Breast epithelium (tissue), 4 donors: ENCODE measurements around the gene ITPRID2. TPM values are rescaled to one million over a fixed set of nuclear protein-coding genes. Genes with fewer than 3 reads are reported as not detected.
"Not testable (repeated sequence)": the region's sequence is repeated elsewhere in the genome, so short reads cannot be mapped to it uniquely, and the experiment has no call there.

Experiments
- DNase-seq, 2 donors: peaks; one replicate each; pipeline ENCODE4 v3.0.0-alpha.2; 2019; ENCODE audit warnings: low spot score in 2 of 2
- H3K27ac ChIP-seq, 2 donors: fragments of 200-600 bp; sonication (generic) in 1 of 2; one replicate each; pipeline ENCODE4 v1.5.1; 2016 to 2019; ENCODE audit warnings: mild to moderate bottlenecking in 1 of 2
- H3K27me3 ChIP-seq, 2 donors: fragments of 200-600 bp; sonication (generic) in 1 of 2; one replicate each; pipeline versions ENCODE4 v1.5.1 to v1.6.0; 2017 to 2019; ENCODE audit warnings: control low read depth in 1 of 2, mild to moderate bottlenecking in 1 of 2
- H3K36me3 ChIP-seq: fragments of 200-600 bp; one replicate; pipeline ENCODE4 v1.5.1; 2019
- H3K4me1 ChIP-seq, 2 donors: fragments of 200-600 bp; sonication (generic); one replicate each; pipeline ENCODE4 v1.5.1; 2016 to 2019; ENCODE audit warnings: control low read depth in 1 of 2
- H3K4me3 ChIP-seq, 3 donors: fragments of 200-600 bp; sonication (generic); 1 replicate in 2 of 3; 2 replicates in 1 of 3; pipeline ENCODE4 v1.5.1; 2016 to 2019; ENCODE audit warnings: mild to moderate bottlenecking in 3 of 3, moderate library complexity in 2 of 3
- H3K9me3 ChIP-seq, 2 donors: fragments of 200-600 bp; sonication (generic) in 1 of 2; one replicate each; pipeline ENCODE4 v1.5.1; 2016 to 2019; ENCODE audit warnings: control low read depth in 1 of 2
- CTCF ChIP-seq, 3 donors: fragments of 450-650 bp; IDR thresholded peaks; one replicate each; pipeline ENCODE4 v1.5.1; 2016 to 2017; ENCODE audit warnings: antibody characterized with exemption in 3 of 3, mild to moderate bottlenecking in 3 of 3, moderate library complexity in 3 of 3
- POLR2A ChIP-seq: fragments of 450-650 bp; IDR thresholded peaks from one replicate; pipeline ENCODE4 v1.6.1; 2016; ENCODE audit warnings: antibody characterized with exemption, mild to moderate bottlenecking, moderate library complexity
- POLR2AphosphoS5 ChIP-seq, 3 donors: sonication (generic); formaldehyde crosslinking; IDR thresholded peaks; one replicate each; pipeline ENCODE4 v1.6.1; 2017; ENCODE audit warnings: antibody characterized with exemption in 3 of 3
- intact Hi-C: fragments of 100-400 bp; cut with DNase I; formaldehyde crosslinking; loops from one replicate; pipeline ENCODE4 v1.15.1; 2023; ENCODE audit warnings: low total_unique reads
- total RNA-seq, 3 donors: library from RNA; depleted of rRNA; stranded (reverse); fragments of >200 nt; gene quantifications; one replicate each; pipeline ENCODE4 v1.1.0, GENCODE V29; 2016

The ITPRID2 gene
- total RNA-seq, 3 donors from 2014 or later: 67.2 to 170 (median 98.9) TPM

- H3K9me3 ChIP-seq: no peaks in the 10 kb centered on the region
- no peak overlapping the region for H3K27ac ChIP-seq
- DNase-seq: no peak
- TF ChIP-seq POLR2A (no peak), CTCF (IDR thresholded peaks at IDR 0.05) (no peak), POLR2AphosphoS5 (IDR thresholded peaks at IDR 0.05) (no peak)
- H3K27me3 ChIP-seq: no peaks in the 10 kb centered on the region
- H3K4me1 ChIP-seq: no peaks in the 10 kb centered on the region
- no peaks in the 10 kb centered on the region for H3K36me3 ChIP-seq
- intact Hi-C loops: loop anchor here (5.0 kb wide), 1 partner anchor 885 kb away; no protein-coding TSS in a partner anchor
- no peak overlapping the region for H3K4me3 ChIP-seq
Measured at GRCh38 chr2:181952404-181953226, 61.1 kb downstream of the ITPRID2 start.

- H3K27ac ChIP-seq: no peak overlapping the region
- intact Hi-C loops: loop anchor here (5.0 kb wide), 1 partner anchor 887 kb away; no protein-coding TSS in a partner anchor
- peak; percentile 24 to 61 for DNase-seq
- peak overlapping the region; percentile 12 to 60 (median 37) for H3K4me3 ChIP-seq
- H3K4me1 ChIP-seq: no peaks in the 10 kb centered on the region
- no peaks in the 10 kb centered on the region for H3K36me3 ChIP-seq
- no peaks in the 10 kb centered on the region for H3K27me3 ChIP-seq
- no peaks in the 10 kb centered on the region for H3K9me3 ChIP-seq
- peak in 2 of 3 donors; percentile 25 to 34 for TF ChIP-seq CTCF (IDR thresholded peaks at IDR 0.05)
- no peak for TF ChIP-seq POLR2A
Measured at GRCh38 chr2:181953881-181954537, 62.5 kb downstream of the ITPRID2 start.

- DNase-seq: no peak
- no peak for TF ChIP-seq POLR2A
- no peak for TF ChIP-seq CTCF (IDR thresholded peaks at IDR 0.05)
- TF ChIP-seq POLR2AphosphoS5 (IDR thresholded peaks at IDR 0.05): no peak
Measured at GRCh38 chr2:181954538-181954883, 63.0 kb downstream of the ITPRID2 start.

GRCh38 chr2:181955010-181955409 lies 63.5 kb downstream of the ITPRID2 start:
- Histone ChIP-seq H3K4me3 (no peak overlapping the region), H3K9me3 (no peaks in the 10 kb centered on the region), H3K36me3 (no peaks in the 10 kb centered on the region), H3K4me1 (no peaks in the 10 kb centered on the region), H3K27ac (no peak overlapping the region), H3K27me3 (no peaks in the 10 kb centered on the region)
- intact Hi-C loops: no loop called here
- no peak for TF ChIP-seq CTCF (IDR thresholded peaks at IDR 0.05)
- TF ChIP-seq POLR2A: no peak
- TF ChIP-seq POLR2AphosphoS5 (IDR thresholded peaks at IDR 0.05): no peak
- no peak for DNase-seq

More at GRCh38 chr2:181954538-181954883, 63.0 kb downstream of the ITPRID2 start:
- no peaks in the 10 kb centered on the region for H3K9me3 ChIP-seq
- H3K4me3 ChIP-seq: peak overlapping the region in 2 of 3 donors; percentile 37 to 60
- no peaks in the 10 kb centered on the region for H3K4me1 ChIP-seq
- H3K36me3 ChIP-seq: no peaks in the 10 kb centered on the region
- no peak overlapping the region for H3K27ac ChIP-seq
- intact Hi-C loops: loop anchor here (5.0 kb wide), 1 partner anchor 887 kb away; no protein-coding TSS in a partner anchor
- no peaks in the 10 kb centered on the region for H3K27me3 ChIP-seq

GRCh38 chr2:181955866-181956265 lies 64.3 kb downstream of the ITPRID2 start:
- H3K27ac ChIP-seq, intact Hi-C loops, H3K36me3 ChIP-seq: not testable (repeated sequence)

More at GRCh38 chr2:181955866-181956265, 64.3 kb downstream of the ITPRID2 start:
- not testable (repeated sequence) for H3K4me3 ChIP-seq, DNase-seq, H3K9me3 ChIP-seq, H3K27me3 ChIP-seq, H3K4me1 ChIP-seq
